ENCODE data around the gene STARD3NL. TPM values are rescaled to one million over a fixed set of nuclear protein-coding genes. Genes with fewer than 3 reads are reported as not detected.

The STARD3NL gene
- total RNA-seq, 1 experiment from 2014 or later = 162 TPM

- H3K4me1 ChIP-seq = peaks cover 43% of the 10 kb centered on the region
- H3K36me3 ChIP-seq = peaks cover 11% of the 10 kb centered on the region
- no peaks in the 10 kb centered on the region for H3K27me3 ChIP-seq
- no peak overlapping the region for H3K27ac ChIP-seq
- no peak for DNase-seq
- H3K4me3 ChIP-seq = no peak overlapping the region
- H3K9me3 ChIP-seq (replicated peaks) = 0 out of 2 replicates have a peak, but pooled peaks cover 4% of the 10 kb centered on the region
Observed at GRCh38 chr7:38192327-38192726, 14.3 kb downstream of the STARD3NL start.

- H3K27ac ChIP-seq = peak overlapping the region; percentile 8; the same call in 1 of the 2 replicates
- 0 out of 2 replicates have a peak, but pooled peaks cover 4% of the 10 kb centered on the region for H3K9me3 ChIP-seq (replicated peaks)
- H3K27me3 ChIP-seq = no peaks in the 10 kb centered on the region
- H3K4me1 ChIP-seq = peaks cover 32% of the 10 kb centered on the region
- H3K4me3 ChIP-seq = no peak overlapping the region
- no peak for DNase-seq
- H3K36me3 ChIP-seq = peaks cover 6% of the 10 kb centered on the region
Observed at GRCh38 chr7:38195804-38196595, 18.0 kb downstream of the STARD3NL start.

DNA sequence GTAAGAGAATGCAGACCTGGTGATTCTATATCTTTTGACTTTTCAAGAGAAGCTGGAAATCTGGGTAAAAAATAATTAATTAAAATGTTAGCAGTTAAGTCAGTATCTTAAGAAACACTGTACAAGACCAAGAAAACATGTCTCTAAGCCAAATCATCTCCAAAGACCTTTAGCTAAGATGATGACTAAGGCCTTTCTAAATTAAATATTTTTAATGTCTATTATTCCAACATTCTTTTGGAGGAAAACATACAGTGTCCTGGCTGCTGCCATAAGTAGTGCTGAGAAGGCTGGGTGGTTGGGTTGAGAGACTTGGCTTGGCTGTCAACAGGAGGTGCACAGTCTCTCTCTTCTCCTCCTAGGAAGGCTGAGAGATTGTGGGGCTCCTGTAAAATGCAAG is 20.3 kb downstream of the STARD3NL start:
- DNase-seq = no peak
- Histone ChIP-seq H3K27ac (no peak overlapping the region), H3K9me3 (replicated peaks) (no peaks in the 10 kb centered on the region), H3K4me3 (no peak overlapping the region), H3K4me1 (peaks cover 32% of the 10 kb centered on the region), H3K36me3 (peaks cover 16% of the 10 kb centered on the region), H3K27me3 (no peaks in the 10 kb centered on the region)

DNA sequence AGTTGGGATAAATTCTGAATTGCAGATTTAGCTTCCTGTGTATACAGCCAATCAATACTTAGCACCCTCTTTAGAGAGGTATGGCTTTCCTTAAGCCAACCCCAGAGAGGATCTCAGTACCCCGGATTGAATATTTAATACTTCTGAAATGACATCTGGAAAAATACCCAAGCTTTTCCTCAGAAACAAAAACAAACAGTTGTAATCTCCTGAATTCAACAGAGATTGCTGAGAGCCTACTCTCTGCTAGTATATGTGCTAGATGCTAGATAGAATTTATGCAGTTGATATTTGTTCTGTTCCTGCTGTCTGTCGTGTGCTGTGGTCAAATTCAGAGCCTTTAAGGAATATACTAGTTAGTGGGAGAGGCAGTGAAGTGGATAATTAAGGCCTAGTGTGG is 21.1 kb downstream of the STARD3NL start:
- Histone ChIP-seq H3K9me3 (replicated peaks) (no peaks in the 10 kb centered on the region), H3K4me1 (peaks cover 32% of the 10 kb centered on the region), H3K36me3 (peaks cover 16% of the 10 kb centered on the region), H3K27ac (no peak overlapping the region), H3K4me3 (no peak overlapping the region), H3K27me3 (no peaks in the 10 kb centered on the region)
- no peak for DNase-seq

DNA sequence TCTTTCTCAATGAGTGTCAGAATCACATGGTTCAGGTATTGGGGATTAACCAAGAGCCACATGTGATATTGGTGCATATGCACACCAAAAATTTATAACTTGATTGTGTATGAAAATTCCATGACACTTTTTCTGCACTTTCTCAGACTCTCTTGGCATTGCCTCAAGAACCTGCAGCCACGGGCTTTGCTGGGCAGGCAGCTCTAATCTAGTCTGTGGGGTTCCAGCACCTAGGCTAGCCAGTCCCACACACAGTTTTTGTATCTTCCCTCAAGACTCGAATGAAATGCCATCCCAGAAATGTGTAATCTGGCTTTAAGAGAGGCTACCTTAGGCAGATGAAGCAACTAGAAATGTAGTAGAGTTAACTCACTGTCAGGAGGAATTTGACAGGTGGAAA is 21.7 kb downstream of the STARD3NL start:
- DNase-seq = no peak
- no peaks in the 10 kb centered on the region for H3K9me3 ChIP-seq (replicated peaks)
- H3K36me3 ChIP-seq = peaks cover 16% of the 10 kb centered on the region
- peaks cover 32% of the 10 kb centered on the region for H3K4me1 ChIP-seq
- H3K27ac ChIP-seq = no peak overlapping the region
- no peaks in the 10 kb centered on the region for H3K27me3 ChIP-seq
- no peak overlapping the region for H3K4me3 ChIP-seq

DNA sequence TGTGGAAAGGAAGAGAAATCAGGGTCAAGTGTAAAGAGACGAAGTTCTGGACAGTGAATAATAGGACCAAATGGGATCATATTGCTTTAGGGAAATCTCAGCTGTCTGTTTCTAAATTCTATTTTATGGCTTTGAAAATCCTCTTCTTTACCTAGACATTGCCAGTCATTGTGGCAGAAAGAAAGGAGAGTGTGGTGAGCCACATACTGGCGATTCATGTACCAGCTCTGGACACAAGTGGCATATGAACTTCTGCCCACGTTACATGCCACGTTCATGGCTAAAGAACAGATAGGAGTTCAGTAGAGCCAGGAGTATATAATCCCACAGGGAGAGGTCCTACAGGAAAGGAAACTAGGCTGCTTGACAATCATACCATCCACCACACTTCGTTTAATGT is 28.0 kb downstream of the STARD3NL start:
- Histone ChIP-seq H3K9me3 (replicated peaks) (no peaks in the 10 kb centered on the region), H3K4me3 (no peak overlapping the region), H3K27me3 (no peaks in the 10 kb centered on the region), H3K4me1 (no peaks in the 10 kb centered on the region), H3K27ac (no peak overlapping the region), H3K36me3 (peaks cover 50% of the 10 kb centered on the region)
- no peak for DNase-seq

GRCh38 chr7:38207843-38208242 is 29.8 kb downstream of the STARD3NL start:
- peaks cover 44% of the 10 kb centered on the region for H3K36me3 ChIP-seq
- H3K27me3 ChIP-seq = no peaks in the 10 kb centered on the region
- no peak overlapping the region for H3K27ac ChIP-seq

GRCh38 chr7:38211486-38211885 is 33.4 kb downstream of the STARD3NL start:
- Histone ChIP-seq H3K36me3 (peaks cover 63% of the 10 kb centered on the region), H3K4me3 (no peak overlapping the region), H3K9me3 (replicated peaks) (no peaks in the 10 kb centered on the region)

More at GRCh38 chr7:38207843-38208242, 29.8 kb downstream of the STARD3NL start:
- Histone ChIP-seq H3K9me3 (replicated peaks) (no peaks in the 10 kb centered on the region), H3K4me1 (no peaks in the 10 kb centered on the region), H3K4me3 (no peak overlapping the region)
- no peak for DNase-seq

GRCh38 chr7:38211940-38212339 is 33.9 kb downstream of the STARD3NL start:
- Histone ChIP-seq H3K4me1 (peaks cover 18% of the 10 kb centered on the region), H3K36me3 (peaks cover 68% of the 10 kb centered on the region), H3K27me3 (no peaks in the 10 kb centered on the region), H3K27ac (no peak overlapping the region), H3K9me3 (replicated peaks) (no peaks in the 10 kb centered on the region), H3K4me3 (no peak overlapping the region)
- DNase-seq = no peak

More at GRCh38 chr7:38211486-38211885, 33.4 kb downstream of the STARD3NL start:
- Histone ChIP-seq H3K27ac (no peak overlapping the region), H3K27me3 (no peaks in the 10 kb centered on the region), H3K4me1 (peaks cover 13% of the 10 kb centered on the region)
- DNase-seq = no peak

DNA sequence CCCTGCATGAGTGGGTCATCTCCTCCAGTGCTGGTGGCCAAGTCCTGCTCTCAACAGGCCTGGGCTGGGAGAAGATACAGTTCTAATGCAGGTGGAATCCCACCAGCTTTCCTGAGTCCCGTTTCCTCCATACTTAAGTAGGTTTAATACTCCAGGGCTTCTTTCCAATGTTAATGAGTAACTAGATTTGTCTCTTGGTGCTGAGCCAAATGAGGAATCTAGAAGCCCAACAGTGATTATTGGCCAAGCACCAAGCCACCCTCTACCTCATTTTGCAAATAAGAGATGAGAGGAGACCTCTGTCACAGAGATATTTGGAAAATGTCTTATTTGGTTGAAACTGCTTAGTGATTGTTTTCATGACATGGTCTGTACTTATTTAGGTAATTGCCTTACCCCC is 37.1 kb downstream of the STARD3NL start:
- H3K27me3 ChIP-seq = no peaks in the 10 kb centered on the region
- no peak overlapping the region for H3K4me3 ChIP-seq
- H3K36me3 ChIP-seq = peaks cover 74% of the 10 kb centered on the region
- H3K9me3 ChIP-seq (replicated peaks) = no peaks in the 10 kb centered on the region
- no peak for DNase-seq
- H3K4me1 ChIP-seq = peaks cover 20% of the 10 kb centered on the region
- peak overlapping the region; percentile 77 for H3K27ac ChIP-seq

DNA sequence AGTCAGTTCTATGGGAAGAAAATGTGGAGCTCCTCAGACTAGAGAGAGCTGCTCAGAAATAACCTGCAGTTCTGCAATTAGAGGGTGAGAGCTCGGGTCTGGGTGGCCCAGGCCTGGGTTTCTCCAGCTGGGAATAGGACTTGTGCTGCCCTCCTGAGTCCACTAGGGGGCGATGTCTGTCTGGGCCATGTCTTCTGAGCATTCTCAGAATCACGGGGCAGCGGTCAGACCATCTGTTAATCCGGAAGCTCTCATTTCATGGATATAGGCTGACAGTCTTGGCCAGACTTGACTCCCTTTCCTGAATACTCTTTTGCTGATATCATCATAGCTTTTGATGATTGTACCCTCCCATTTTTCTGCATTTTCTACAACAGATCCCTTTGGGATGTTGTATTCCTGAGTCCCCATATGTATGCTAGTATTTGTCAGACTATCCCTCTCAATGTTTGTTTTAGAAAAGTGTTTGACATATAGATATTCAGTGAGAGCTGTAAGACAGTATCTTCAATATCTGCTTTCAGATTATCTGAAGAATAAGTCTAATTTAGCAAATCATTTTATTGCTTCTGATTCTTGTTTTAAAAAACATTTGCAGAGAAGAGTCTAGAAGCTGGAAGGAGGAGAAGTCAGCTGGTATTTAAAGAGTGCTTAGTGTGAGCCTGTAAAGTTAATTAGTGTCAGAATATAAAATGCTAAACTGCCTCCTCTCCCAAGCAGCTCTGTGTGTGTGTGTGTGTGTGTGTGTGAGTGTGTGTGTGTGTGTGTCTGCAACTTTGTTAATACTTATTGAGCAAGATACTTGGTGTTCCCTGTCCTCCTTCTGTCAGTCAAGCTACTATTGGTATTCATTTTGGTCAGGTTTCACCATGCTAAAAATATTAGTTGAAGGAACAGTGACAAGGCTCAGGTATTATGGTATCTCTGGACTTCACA is 38.0 kb downstream of the STARD3NL start:
- H3K27ac ChIP-seq = peak overlapping the region; percentile 77
- H3K4me3 ChIP-seq = no peak overlapping the region
- no peaks in the 10 kb centered on the region for H3K27me3 ChIP-seq
- peaks cover 20% of the 10 kb centered on the region for H3K4me1 ChIP-seq
- peaks cover 67% of the 10 kb centered on the region for H3K36me3 ChIP-seq
- peak; percentile 95 to 99 for DNase-seq
- H3K9me3 ChIP-seq (replicated peaks) = no peaks in the 10 kb centered on the region

DNA sequence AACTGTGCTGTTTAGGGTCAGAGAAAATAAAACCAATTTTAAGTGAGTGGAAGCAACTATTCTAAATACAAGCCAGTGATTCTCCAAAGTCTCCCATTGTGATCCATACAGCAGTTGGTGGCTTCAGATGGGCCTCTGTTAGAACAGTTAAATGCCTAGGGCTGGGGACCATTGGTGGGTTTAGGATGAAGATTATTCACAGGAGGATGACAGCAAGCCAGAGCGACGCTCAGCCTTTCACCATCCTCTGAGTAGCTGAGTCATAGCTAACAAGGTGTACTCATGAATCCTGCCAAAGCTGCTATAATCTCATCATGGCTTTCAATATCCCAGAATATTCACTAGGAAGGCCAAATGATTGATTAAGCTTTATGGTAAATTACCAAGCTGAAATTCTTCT is 39.6 kb downstream of the STARD3NL start:
- no peak overlapping the region for H3K27ac ChIP-seq
- peaks cover 20% of the 10 kb centered on the region for H3K4me1 ChIP-seq
- H3K4me3 ChIP-seq = no peak overlapping the region
- no peak for DNase-seq
- H3K36me3 ChIP-seq = peaks cover 77% of the 10 kb centered on the region
- no peaks in the 10 kb centered on the region for H3K9me3 ChIP-seq (replicated peaks)
- H3K27me3 ChIP-seq = no peaks in the 10 kb centered on the region

DNA sequence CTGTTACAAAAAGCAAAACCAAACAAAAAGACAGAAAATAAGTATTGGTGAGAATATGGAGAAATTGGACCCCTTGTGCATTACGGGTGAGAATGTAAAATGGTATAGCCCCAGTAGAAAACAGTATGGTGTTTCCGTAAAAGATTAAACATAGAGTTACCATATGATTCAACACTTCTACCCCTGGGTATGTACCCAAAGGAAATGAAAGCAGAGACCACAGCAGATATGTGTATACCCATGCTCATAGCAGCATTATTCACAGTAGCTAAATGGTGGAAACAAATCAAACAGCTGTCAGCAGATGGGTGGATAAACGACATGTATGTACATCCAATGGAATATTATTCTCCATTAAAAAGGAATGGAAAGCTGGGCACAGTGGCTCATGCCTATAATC is 42.4 kb downstream of the STARD3NL start:
- peaks cover 77% of the 10 kb centered on the region for H3K36me3 ChIP-seq
- DNase-seq = no peak
- peaks cover 13% of the 10 kb centered on the region for H3K4me1 ChIP-seq
- no peaks in the 10 kb centered on the region for H3K9me3 ChIP-seq (replicated peaks)
- no peak overlapping the region for H3K27ac ChIP-seq
- no peak overlapping the region for H3K4me3 ChIP-seq
- H3K27me3 ChIP-seq = no peaks in the 10 kb centered on the region

GRCh38 chr7:38222481-38223096 is 44.5 kb downstream of the STARD3NL start:
- Histone ChIP-seq H3K36me3 (peaks cover 67% of the 10 kb centered on the region), H3K27me3 (no peaks in the 10 kb centered on the region), H3K4me3 (no peak overlapping the region), H3K4me1 (no peaks in the 10 kb centered on the region), H3K27ac (no peak overlapping the region), H3K9me3 (replicated peaks) (no peaks in the 10 kb centered on the region)
- DNase-seq = peak; percentile 21 to 81

DNA sequence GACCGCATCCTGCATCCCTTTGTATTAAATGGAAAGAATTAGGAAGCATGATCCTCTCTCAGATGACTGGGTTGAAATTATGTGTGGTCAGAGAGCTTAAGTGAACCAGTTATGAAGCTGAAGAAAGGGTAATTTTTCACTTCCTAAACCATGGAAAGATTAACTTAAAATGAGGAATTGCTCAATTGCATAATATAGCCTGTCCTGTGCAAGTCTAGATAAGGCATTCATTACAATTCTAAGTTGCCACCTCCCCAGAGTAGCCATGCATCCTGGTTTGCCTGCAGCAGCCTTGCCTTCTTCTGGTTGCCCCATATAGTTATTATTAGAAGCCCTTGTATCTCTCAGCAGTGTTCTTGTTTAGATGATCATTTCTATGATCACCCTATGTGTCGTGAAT is 45.3 kb downstream of the STARD3NL start:
- Histone ChIP-seq H3K36me3 (peaks cover 63% of the 10 kb centered on the region), H3K4me1 (no peaks in the 10 kb centered on the region), H3K9me3 (replicated peaks) (no peaks in the 10 kb centered on the region), H3K27ac (no peak overlapping the region), H3K27me3 (no peaks in the 10 kb centered on the region), H3K4me3 (no peak overlapping the region)
- DNase-seq = no peak
